PC-3 (cell line): ENCODE measurements around the gene METTL16. TPM values are rescaled to one million over a fixed set of nuclear protein-coding genes. Genes with fewer than 3 reads are reported as not detected.

Experiments used
- ATAC-seq: fragments of 200-7000 bp; cut with Tn5 transposase; 2 replicates; pipeline ENCODE4 v1.9.1; 2020; ENCODE audit warnings: mild to moderate bottlenecking, moderate library complexity
- BruUV-seq: library from RNA; stranded (reverse); fragments of 400-500 nt; replicated peaks from 2 replicates; lab custom pipeline; 2021; lab: Mats Ljungman, UMichigan
- CTCF ChIA-PET: fragments of 300-600 bp; sonication (Branson Sonifier 250); formaldehyde crosslinking; loops from one replicate; lab custom pipeline; 2022; ENCODE audit warnings: antibody characterized with exemption; lab: Charles Lee
- POLR2A ChIA-PET: fragments of 300-600 bp; sonication (Branson Sonifier 250); formaldehyde crosslinking; loops from one replicate; lab custom pipeline; 2022; ENCODE audit warnings: antibody characterized with exemption; ENCODE audit not compliant: unreplicated experiment; lab: Charles Lee
- DNase-seq: peaks from one replicate; pipeline ENCODE4 v3.0.0-alpha.2; 2015
- H2AFZ ChIP-seq: fragments of 300-600 bp; sonication (generic); 2 replicates; pipeline ENCODE4 v1.6.0; 2016; ENCODE audit warnings: antibody characterized with exemption, low read length
- H3F3A ChIP-seq: fragments of 300-600 bp; sonication (generic); one replicate; pipeline ENCODE4 v1.6.0; 2017; ENCODE audit warnings: antibody characterized with exemption, low read length, control low read depth, mild to moderate bottlenecking; ENCODE audit not compliant: unreplicated experiment
- H3K27ac ChIP-seq: fragments of 300-600 bp; sonication (generic); 2 replicates; pipeline ENCODE4 v1.5.1; 2016; ENCODE audit warnings: mild to moderate bottlenecking, low read length
- H3K27me3 ChIP-seq: fragments of 300-600 bp; sonication (generic); 2 replicates; pipeline ENCODE4 v1.6.1; 2016; ENCODE audit warnings: low read length, mixed read lengths
- H3K36me3 ChIP-seq: fragments of 300-600 bp; sonication (generic); 2 replicates; pipeline ENCODE4 v1.6.1; 2016; ENCODE audit warnings: low read depth, mixed run types, low read length, mixed read lengths
- H3K4me1 ChIP-seq: fragments of 300-600 bp; sonication (generic); 2 replicates; pipeline ENCODE4 v1.5.1; 2016; ENCODE audit warnings: low read length; ENCODE audit not compliant: insufficient read depth
- H3K4me2 ChIP-seq: fragments of 300-600 bp; sonication (generic); 2 replicates; pipeline ENCODE4 v1.6.0; 2016; ENCODE audit warnings: low read length
- H3K4me3 ChIP-seq: fragments of 300-600 bp; sonication (generic); 2 replicates; pipeline ENCODE4 v1.5.1; 2016; ENCODE audit warnings: mild to moderate bottlenecking, low read length, mixed read lengths
- H3K79me2 ChIP-seq: fragments of 300-600 bp; sonication (generic); 2 replicates; pipeline ENCODE4 v1.6.1; 2017; ENCODE audit warnings: low read length, mixed read lengths
- H3K9ac ChIP-seq: fragments of 300-600 bp; sonication (generic); 2 replicates; pipeline ENCODE4 v1.6.0; 2016; ENCODE audit warnings: mild to moderate bottlenecking, low read length
- H3K9me2 ChIP-seq: fragments of 300-600 bp; sonication (generic); replicated peaks from 2 replicates; pipeline ENCODE4 v1.6.1; 2016; ENCODE audit warnings: mixed run types, low read length, mixed read lengths
- H3K9me3 ChIP-seq: fragments of 300-600 bp; sonication (generic); 2 replicates; pipeline ENCODE4 v1.6.1; 2016; ENCODE audit warnings: low read length, mixed read lengths
- H4K20me1 ChIP-seq: fragments of 300-600 bp; sonication (generic); 2 replicates; pipeline ENCODE4 v1.6.1; 2016; ENCODE audit warnings: low read length, mixed read lengths
- CTCF ChIP-seq: fragments of 300-600 bp; sonication (generic); conservative IDR thresholded peaks from 2 replicates; pipeline ENCODE4 v1.5.1; 2017; ENCODE audit warnings: antibody characterized with exemption, low read depth, mild to moderate bottlenecking, low read length
- EZH2 ChIP-seq: fragments of 300-600 bp; sonication (generic); IDR thresholded peaks from one replicate; pipeline ENCODE4 v1.6.1; 2017; ENCODE audit warnings: antibody characterized with exemption, mild to moderate bottlenecking, low read length; ENCODE audit not compliant: unreplicated experiment
- EZH2phosphoT487 ChIP-seq: fragments of 300-600 bp; sonication (generic); IDR thresholded peaks from 2 replicates; pipeline ENCODE4 v1.6.1; 2018; ENCODE audit warnings: mild to moderate bottlenecking, antibody characterized with exemption, low read length, borderline replicate concordance
- intact Hi-C: fragments of 100-400 bp; cut with micrococcal nuclease; formaldehyde crosslinking; loops from 2 replicates; pipeline ENCODE4 v1.9.0; 2023
- total RNA-seq: library from RNA; depleted of rRNA; stranded (reverse); fragments of >200 nt; gene quantifications from 2 replicates; pipeline ENCODE4 v1.2.3, GENCODE V29; 2014

METTL16 gene
- total RNA-seq, 1 experiment from 2014 or later, result 20.8 TPM

GRCh38 chr17:2385240-2386210 lies 126.2 kb downstream of the METTL16 start:
- DNase-seq (no peak), ATAC-seq (no peak)
- Histone ChIP-seq H3K4me2 (no peak overlapping the region), H3K9ac (no peak overlapping the region), H4K20me1 (no peaks in the 10 kb centered on the region), H3K79me2 (0 out of 2 replicates have a peak, but pooled peaks cover 4% of the 10 kb centered on the region), H3K27ac (no peak overlapping the region), H3K36me3 (no peaks in the 10 kb centered on the region), H3K9me2 (no peaks in the 10 kb centered on the region), H3K27me3 (no peaks in the 10 kb centered on the region), H2AFZ (no peak overlapping the region), H3K4me3 (no peak overlapping the region), H3K9me3 (no peaks in the 10 kb centered on the region), H3K4me1 (no peaks in the 10 kb centered on the region), H3F3A (no peaks in the 10 kb centered on the region)
- CTCF ChIA-PET, result no interaction called here
- BruUV-seq, result no TSS peak
- POLR2A ChIA-PET, result no interaction called here
- no peak for TF ChIP-seq CTCF
- TF ChIP-seq EZH2phosphoT487, result no peak
- TF ChIP-seq EZH2, result no peak
- intact Hi-C loops, result no loop called here

DNA sequence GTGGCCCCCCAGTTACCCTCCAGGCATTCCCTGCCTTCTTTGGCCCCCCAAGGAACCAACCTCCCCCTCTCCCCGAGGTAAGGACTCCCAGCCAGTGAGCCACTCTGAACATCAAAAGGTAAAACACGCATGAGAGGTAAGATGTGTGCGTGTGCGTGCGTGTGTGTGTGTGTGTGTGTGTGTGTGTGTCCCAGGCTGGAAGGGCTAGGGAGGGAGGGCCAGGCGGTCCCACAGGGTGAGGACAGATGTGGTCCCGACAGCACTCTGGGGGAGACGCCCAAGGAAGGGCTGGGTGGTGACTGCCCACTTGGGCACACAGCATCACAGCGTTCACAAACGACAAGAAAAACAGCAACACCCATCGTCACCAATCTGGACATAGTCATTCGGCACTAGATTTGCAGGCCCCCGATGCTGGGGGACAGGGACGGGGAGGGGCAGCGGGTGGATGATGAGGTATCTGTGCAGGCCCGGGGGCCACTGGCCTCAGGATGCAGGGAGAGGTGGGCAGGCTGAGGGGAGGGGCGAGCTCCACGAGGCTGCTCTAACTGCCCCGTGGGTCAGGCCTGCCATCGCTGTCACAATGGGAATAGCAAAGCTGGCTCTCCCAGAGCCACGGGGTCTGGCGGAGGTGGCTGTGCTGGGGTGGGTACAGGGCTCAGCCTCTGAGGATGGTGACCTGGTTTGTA lies 127.1 kb downstream of the METTL16 start:
- Histone ChIP-seq H4K20me1 (no peaks in the 10 kb centered on the region), H3K9ac (no peak overlapping the region), H3K36me3 (no peaks in the 10 kb centered on the region), H3K79me2 (no peaks in the 10 kb centered on the region), H3K4me3 (no peak overlapping the region), H3K4me2 (no peak overlapping the region), H3F3A (no peaks in the 10 kb centered on the region), H3K27me3 (no peaks in the 10 kb centered on the region), H3K9me2 (no peaks in the 10 kb centered on the region), H3K9me3 (no peaks in the 10 kb centered on the region), H3K27ac (no peak overlapping the region), H2AFZ (no peak overlapping the region), H3K4me1 (no peaks in the 10 kb centered on the region)
- POLR2A ChIA-PET, result no interaction called here
- intact Hi-C loops, result no loop called here
- CTCF ChIA-PET, result no interaction called here
- ATAC-seq (no peak), DNase-seq (no peak)
- no peak for TF ChIP-seq EZH2
- no peak for TF ChIP-seq CTCF
- TF ChIP-seq EZH2phosphoT487, result no peak
- BruUV-seq, result no TSS peak
